T47D (cell line): Measurements from ENCODE around the gene CAPSL.

Experiments used
- DNase-seq, 2 experiments: peaks; one replicate each; pipeline versions ENCODE4 v3.0.0 to v3.0.0-alpha.2; 2011 to 2012; ENCODE audit warnings: low read depth in 1 of 2, low spot score in 1 of 2
- JUND ChIP-seq: IDR thresholded peaks from 2 replicates; pipeline ENCODE4 v1.6.1; 2012; ENCODE audit warnings: low read depth
- in situ Hi-C: cut with HindIII; loops from 2 replicates; pipeline ENCODE4 v1.10.0; 2016; ENCODE audit warnings: low sequenced_read_pairs, low pct_unique_long_range_greater_than_20kb

The CAPSL gene

GRCh38 chr5:35881758-35882157 is 56.7 kb downstream of the CAPSL start:
- no peak for TF ChIP-seq JUND
- in situ Hi-C loops = no loop called here

GRCh38 chr5:35880156-35880555 is 58.3 kb downstream of the CAPSL start:
- TF ChIP-seq JUND = no peak
- DNase-seq = no peak

More at GRCh38 chr5:35881758-35882157, 56.7 kb downstream of the CAPSL start:
- DNase-seq = no peak

GRCh38 chr5:35879649-35880048 is 58.8 kb downstream of the CAPSL start:
- no peak for DNase-seq
- TF ChIP-seq JUND = no peak
- in situ Hi-C loops = no loop called here

More at GRCh38 chr5:35880156-35880555, 58.3 kb downstream of the CAPSL start:
- in situ Hi-C loops = no loop called here

GRCh38 chr5:35879096-35879495 is 59.3 kb downstream of the CAPSL start:
- in situ Hi-C loops = no loop called here
- TF ChIP-seq JUND = no peak
- no peak for DNase-seq

- no peak for TF ChIP-seq JUND
- in situ Hi-C loops = no loop called here
- no peak for DNase-seq
These were observed 60.3 kb downstream of the CAPSL start for GRCh38 chr5:35878079-35878478.

GRCh38 chr5:35877655-35878054 is 60.8 kb downstream of the CAPSL start:
- no peak for TF ChIP-seq JUND
- DNase-seq = no peak
- in situ Hi-C loops = no loop called here

- in situ Hi-C loops = no loop called here
- DNase-seq = peak in 1 of 2 experiments; percentile 14
- TF ChIP-seq JUND = no peak
These were observed 61.5 kb downstream of the CAPSL start for GRCh38 chr5:35876922-35877321.

- no peak for DNase-seq
- in situ Hi-C loops = no loop called here
- no peak for TF ChIP-seq JUND
These were observed 62.0 kb downstream of the CAPSL start for GRCh38 chr5:35876454-35876853.

- TF ChIP-seq JUND = no peak
- DNase-seq = no peak
- in situ Hi-C loops = no loop called here
These were observed 67.8 kb downstream of the CAPSL start for GRCh38 chr5:35870605-35871004.

- no peak for TF ChIP-seq JUND
- in situ Hi-C loops = no loop called here
- DNase-seq = no peak
These were observed 68.6 kb downstream of the CAPSL start for GRCh38 chr5:35869685-35870277.

GRCh38 chr5:35867998-35868397 is 70.4 kb downstream of the CAPSL start:
- no peak for DNase-seq
- in situ Hi-C loops = no loop called here
- no peak for TF ChIP-seq JUND

GRCh38 chr5:35863159-35863558 is 75.3 kb downstream of the CAPSL start:
- DNase-seq = peak; percentile 17 to 80
- in situ Hi-C loops = no loop called here
- no peak for TF ChIP-seq JUND

- DNase-seq = no peak
- no peak for TF ChIP-seq JUND
- in situ Hi-C loops = no loop called here
These were observed 76.3 kb downstream of the CAPSL start for GRCh38 chr5:35862126-35862525.

- in situ Hi-C loops = no loop called here
- TF ChIP-seq JUND = no peak
- DNase-seq = no peak
These were observed 76.7 kb downstream of the CAPSL start for GRCh38 chr5:35861718-35862117.

- DNase-seq = no peak
- TF ChIP-seq JUND = no peak
- in situ Hi-C loops = no loop called here
These were observed 77.7 kb downstream of the CAPSL start for GRCh38 chr5:35860686-35861085.
